Mammary epithelial cell (primary cell): ENCODE data around the gene CEP135.

Source experiments
- CTCF ChIP-seq, 2 donors: IDR thresholded peaks in 1 of 2; conservative IDR thresholded peaks in 1 of 2; 2 replicates each; pipeline ENCODE4 v1.5.1; 2011 to 2012; ENCODE audit warnings: inconsistent platforms in 2 of 2, low read length in 2 of 2, mild to moderate bottlenecking in 2 of 2, control low read depth in 1 of 2, low read depth in 1 of 2; ENCODE audit not compliant: insufficient read depth in 1 of 2; ENCODE audit errors: extremely low read depth in 1 of 2
- EZH2 ChIP-seq: IDR thresholded peaks from 2 replicates; pipeline ENCODE4 v1.6.1; 2012; ENCODE audit warnings: low read length, inconsistent platforms, borderline replicate concordance

GRCh38 chr4:55939421-55939820 is 9.3 kb upstream of the CEP135 start:
- TF ChIP-seq EZH2 (no peak), CTCF (conservative IDR thresholded peaks at IDR 0.05 in 1 of 2, IDR thresholded peaks at IDR 0.05 in 1 of 2; ENCODE audit: extremely low read depth in 1 of 2, insufficient read depth in 1 of 2, low read depth in 1 of 2, low read length in 2 of 2) (no peak)
